Panc1 (cell line): ENCODE data around the gene EPHB1. TPM values are rescaled to one million over a fixed set of nuclear protein-coding genes. Genes with fewer than 3 reads are reported as not detected.

ENCODE experiments used
- ATAC-seq: fragments of 200-7000 bp; cut with Tn5 transposase; 2 replicates; pipeline ENCODE4 v1.9.1; 2020; ENCODE audit warnings: mild to moderate bottlenecking, moderate library complexity
- BruUV-seq: library from RNA; stranded (reverse); fragments of 400-500 nt; replicated peaks from 2 replicates; lab custom pipeline; 2021; lab: Mats Ljungman, UMichigan
- CTCF ChIA-PET: fragments of 300-600 bp; sonication (Branson Sonifier 250); formaldehyde crosslinking; loops from one replicate; lab custom pipeline; 2022; ENCODE audit warnings: antibody characterized with exemption; lab: Charles Lee
- POLR2A ChIA-PET: fragments of 300-600 bp; sonication (Branson Sonifier 250); formaldehyde crosslinking; loops from one replicate; lab custom pipeline; 2022; ENCODE audit warnings: antibody characterized with exemption; lab: Charles Lee
- DNase-seq: peaks from one replicate; pipeline ENCODE4 v3.0.0-alpha.2; 2010; ENCODE audit warnings: low read depth, low spot score
- H3K27ac ChIP-seq: 2 replicates; pipeline ENCODE4 v1.5.1; 2011; ENCODE audit warnings: mild to moderate bottlenecking, low read length, inconsistent platforms
- H3K27me3 ChIP-seq: fragments of 200-500 bp; sonication (Bioruptor generic); 2 replicates; pipeline ENCODE4 v1.6.0; 2014; ENCODE audit warnings: low read length, inconsistent platforms; ENCODE audit not compliant: control insufficient read depth, insufficient read depth
- H3K36me3 ChIP-seq: fragments of 200-500 bp; sonication (Bioruptor generic); 2 replicates; pipeline ENCODE4 v1.5.1; 2014; ENCODE audit warnings: inconsistent platforms, mild to moderate bottlenecking, low read length, moderate library complexity; ENCODE audit not compliant: control insufficient read depth, insufficient read depth
- H3K4me1 ChIP-seq: 2 replicates; pipeline ENCODE4 v1.5.1; 2011; ENCODE audit warnings: inconsistent platforms, mild to moderate bottlenecking, low read length, moderate library complexity; ENCODE audit not compliant: control insufficient read depth, insufficient read depth
- H3K4me3 ChIP-seq, 2 experiments: 2 replicates each; pipeline ENCODE4 v1.5.1; 2011 to 2012; ENCODE audit warnings: low read depth in 2 of 2, low read length in 2 of 2, mild to moderate bottlenecking in 2 of 2, inconsistent platforms in 1 of 2, moderate library complexity in 1 of 2
- H3K9me3 ChIP-seq: fragments of 200-500 bp; sonication (Bioruptor generic); 2 replicates; pipeline ENCODE4 v1.5.1; 2014; ENCODE audit warnings: low read depth, mild to moderate bottlenecking, inconsistent platforms, low read length, moderate library complexity; ENCODE audit not compliant: control insufficient read depth, insufficient read depth
- CTCF ChIP-seq: fragments of 450-650 bp; IDR thresholded peaks from 2 replicates; pipeline ENCODE4 v1.5.1; 2017; ENCODE audit warnings: mild to moderate bottlenecking
- POLR2AphosphoS5 ChIP-seq: IDR thresholded peaks from 2 replicates; pipeline ENCODE4 v1.6.1; 2012; ENCODE audit warnings: mild to moderate bottlenecking, low read depth, low read length, moderate library complexity
- REST ChIP-seq, 2 experiments: IDR thresholded peaks; 2 replicates each; pipeline ENCODE4 v1.6.1; 2011 to 2012; ENCODE audit warnings: low read depth in 2 of 2, control low read depth in 1 of 2, low read length in 1 of 2, mild to moderate bottlenecking in 1 of 2, moderate library complexity in 1 of 2; ENCODE audit not compliant: insufficient read depth in 1 of 2
- SIN3A ChIP-seq: IDR thresholded peaks from 2 replicates; pipeline ENCODE4 v1.6.1; 2012; ENCODE audit warnings: low read depth, mild to moderate bottlenecking, low read length, moderate library complexity, borderline replicate concordance; ENCODE audit not compliant: insufficient read depth
- TCF7L2 ChIP-seq: IDR thresholded peaks from 2 replicates; pipeline ENCODE4 v1.6.1; 2011; ENCODE audit warnings: mild to moderate bottlenecking, low read depth, low read length, inconsistent platforms
- in situ Hi-C: cut with HindIII; loops from 2 replicates; pipeline ENCODE4 v1.10.0; 2016; ENCODE audit warnings: low sequenced_read_pairs, low pct_unique_long_range_greater_than_20kb
- intact Hi-C: fragments of 100-400 bp; cut with micrococcal nuclease; formaldehyde crosslinking; loops from one replicate; pipeline ENCODE4 v1.10.0; 2022; ENCODE audit not compliant: unreplicated experiment
- total RNA-seq: library from RNA; stranded (reverse); gene quantifications from one replicate; pipeline ENCODE4 v1.2.1, GENCODE V29; 2021; ENCODE audit not compliant: unreplicated experiment

The EPHB1 gene
- total RNA-seq, 1 experiment from 2014 or later: 0.46 TPM

GRCh38 chr3:135166266-135166825 lies 371.3 kb downstream of the EPHB1 start:
- BruUV-seq: no TSS peak
- ATAC-seq (no peak), DNase-seq (no peak)
- H3K9me3 ChIP-seq: no peaks in the 10 kb centered on the region
- no peaks in the 10 kb centered on the region for H3K36me3 ChIP-seq
- CTCF ChIA-PET: no interaction called here
- POLR2A ChIA-PET: no interaction called here
- in situ Hi-C loops: no loop called here
- H3K27ac ChIP-seq: no peak overlapping the region
- TF ChIP-seq CTCF (no peak), POLR2AphosphoS5 (no peak), SIN3A (no peak), TCF7L2 (no peak), REST (IDR thresholded peaks at IDR 0.05; ENCODE audit: insufficient read depth in 1 of 2, low read depth in 2 of 2, low read length in 1 of 2) (no peak)
- H3K4me3 ChIP-seq: no peak overlapping the region
- no peaks in the 10 kb centered on the region for H3K4me1 ChIP-seq
- intact Hi-C loops: no loop called here
- H3K27me3 ChIP-seq: peaks cover 9% of the 10 kb centered on the region; the same call in 1 of the 2 replicates

GRCh38 chr3:135168822-135169221 lies 373.8 kb downstream of the EPHB1 start:
- no peaks in the 10 kb centered on the region for H3K36me3 ChIP-seq
- no peak overlapping the region for H3K27ac ChIP-seq
- H3K27me3 ChIP-seq: peaks cover 11% of the 10 kb centered on the region; the same call in 1 of the 2 replicates
- ChIA-PET POLR2A (no interaction called here), CTCF (no interaction called here)
- ATAC-seq: no peak
- no peak overlapping the region for H3K4me3 ChIP-seq
- H3K9me3 ChIP-seq: no peaks in the 10 kb centered on the region
- intact Hi-C loops: no loop called here
- TF ChIP-seq SIN3A: no peak
- no peak for TF ChIP-seq TCF7L2
- no peak for TF ChIP-seq REST (IDR thresholded peaks at IDR 0.05; ENCODE audit: insufficient read depth in 1 of 2, low read depth in 2 of 2, low read length in 1 of 2)
- in situ Hi-C loops: no loop called here
- no TSS peak for BruUV-seq
- H3K4me1 ChIP-seq: no peaks in the 10 kb centered on the region
- no peak for DNase-seq
